Measurements from ENCODE around the gene PRPF19.

PRPF19 gene
- total RNA-seq = 56.2 to 70.0 reads per million in 2 donors

DNA sequence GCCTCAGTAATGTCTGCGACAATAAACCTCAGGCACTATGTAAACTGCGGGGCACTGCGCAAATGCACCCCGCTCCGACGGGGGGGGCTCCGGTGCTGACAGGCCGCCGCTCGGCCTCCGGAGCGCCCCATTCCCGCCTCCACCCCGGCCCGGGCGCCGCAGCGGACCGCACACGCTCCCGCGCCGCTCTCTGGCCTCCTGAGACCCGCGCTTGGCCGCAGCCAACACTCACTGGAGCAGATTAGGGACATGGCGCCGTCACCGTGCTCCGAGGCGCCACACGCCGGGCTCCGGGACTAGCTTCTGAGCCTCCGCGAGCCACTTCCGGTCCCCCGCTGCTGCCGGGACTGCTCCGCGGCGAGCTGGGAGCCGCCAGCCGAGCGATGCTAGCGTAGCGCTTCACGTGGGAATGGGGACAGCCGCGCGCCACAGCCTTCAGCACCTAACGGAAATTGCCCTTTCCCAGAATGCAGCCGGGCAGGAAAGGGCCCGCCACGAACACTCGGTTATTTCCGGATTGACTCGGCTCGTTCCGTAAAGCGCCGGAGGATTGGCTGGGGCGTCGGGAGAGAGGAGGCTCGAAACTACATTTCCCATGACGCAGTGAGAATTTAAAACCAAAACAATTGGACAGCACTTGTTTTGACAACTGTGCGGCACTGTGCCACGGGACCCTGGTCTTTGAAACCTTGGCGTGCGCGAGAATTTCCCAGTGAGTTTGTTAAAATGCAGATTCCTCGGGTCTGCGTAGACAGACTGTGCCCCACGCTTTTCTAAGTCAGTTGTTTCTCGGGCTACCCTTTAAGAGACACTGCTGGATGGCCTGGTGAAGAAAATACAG is at the start of gene PRPF19:
PRPF19 (minus strand) TSS at position 454 of the 841 bp plus-strand sequence; CDS start at position 251, 203 bp downstream.
- peak; percentile 99 for DNase-seq

DNA sequence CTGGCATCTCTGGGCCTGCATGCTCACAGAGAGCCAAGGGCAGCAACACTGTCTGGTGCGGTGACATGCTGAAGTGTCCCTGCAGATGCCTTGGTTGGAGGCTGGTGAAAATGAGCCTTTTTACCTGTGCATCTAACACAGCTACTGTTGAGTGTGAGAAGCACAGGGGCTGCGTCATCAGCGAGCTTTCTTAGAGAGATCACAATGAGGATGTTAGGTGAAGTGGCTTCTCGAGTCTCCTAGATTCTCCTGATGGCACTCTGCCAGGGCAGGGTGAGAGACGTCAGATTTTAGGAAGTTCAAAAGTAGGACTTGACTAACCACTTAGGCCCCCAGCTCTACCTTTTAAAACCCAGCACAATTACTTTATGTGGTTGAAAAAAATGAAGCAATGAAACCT is 49.2 kb upstream of the PRPF19 start:
- DNase-seq = no peak

DNA sequence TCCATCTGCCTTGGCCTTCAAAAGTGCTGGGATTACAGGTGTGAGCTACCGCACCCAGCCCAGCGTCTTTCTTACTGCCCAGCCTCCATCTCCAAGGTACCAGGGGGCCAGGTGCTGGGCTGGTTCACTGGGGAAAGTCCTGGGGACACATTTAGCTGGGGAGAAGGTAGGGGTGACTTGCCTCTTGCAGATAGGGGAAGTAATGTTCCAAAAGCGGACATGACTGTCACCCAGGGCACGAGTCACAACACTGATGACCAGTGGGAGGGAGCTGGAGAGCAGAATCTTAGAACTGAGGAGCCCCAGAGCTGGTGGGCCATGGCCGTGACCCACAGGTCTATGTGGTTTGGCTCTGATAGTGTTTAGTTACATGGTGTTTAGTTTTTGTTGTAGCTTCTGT is 48.0 kb upstream of the PRPF19 start:
- DNase-seq = no peak

DNA sequence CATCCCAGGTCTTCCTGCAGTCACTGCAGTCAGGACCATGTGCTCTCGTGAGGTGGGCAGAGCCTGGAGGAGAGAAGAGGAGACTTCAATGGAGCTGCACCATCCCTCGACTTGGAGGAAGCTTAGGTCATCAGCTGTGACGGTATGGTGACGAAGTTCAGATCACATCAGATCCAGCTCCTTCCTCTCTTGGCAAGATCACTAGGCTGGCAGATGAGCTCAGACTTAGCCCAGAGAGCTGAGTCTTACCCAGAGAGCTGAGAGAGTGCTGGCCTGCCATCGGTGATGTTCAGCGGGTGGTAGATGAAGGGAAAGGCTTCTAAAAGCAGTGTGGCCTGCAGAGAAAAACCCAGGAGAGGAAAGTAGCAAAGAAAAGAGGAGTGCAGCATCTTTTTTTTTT is 47.4 kb upstream of the PRPF19 start:
- no peak for DNase-seq

DNA sequence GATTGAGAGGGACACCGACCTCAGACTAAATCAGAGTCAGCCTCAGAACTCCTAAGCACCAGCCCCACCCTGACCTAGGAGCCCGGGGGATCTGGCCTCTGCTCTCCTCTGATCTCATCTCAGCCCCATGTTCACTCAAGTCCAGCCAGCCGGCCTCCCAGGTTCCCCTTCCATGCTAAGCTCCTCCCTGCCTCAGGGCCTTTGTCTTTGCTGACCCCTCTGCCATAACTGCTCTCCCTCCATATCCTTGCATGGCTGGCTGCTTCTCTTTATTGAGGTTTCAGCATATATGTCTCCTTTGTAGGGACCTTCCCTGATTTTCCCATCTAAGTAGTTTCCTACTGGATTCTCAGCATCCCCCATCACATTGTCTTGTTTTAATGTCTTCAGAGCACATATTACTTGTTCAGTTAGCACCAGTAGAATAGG is 46.4 kb upstream of the PRPF19 start:
- no peak for DNase-seq

DNA sequence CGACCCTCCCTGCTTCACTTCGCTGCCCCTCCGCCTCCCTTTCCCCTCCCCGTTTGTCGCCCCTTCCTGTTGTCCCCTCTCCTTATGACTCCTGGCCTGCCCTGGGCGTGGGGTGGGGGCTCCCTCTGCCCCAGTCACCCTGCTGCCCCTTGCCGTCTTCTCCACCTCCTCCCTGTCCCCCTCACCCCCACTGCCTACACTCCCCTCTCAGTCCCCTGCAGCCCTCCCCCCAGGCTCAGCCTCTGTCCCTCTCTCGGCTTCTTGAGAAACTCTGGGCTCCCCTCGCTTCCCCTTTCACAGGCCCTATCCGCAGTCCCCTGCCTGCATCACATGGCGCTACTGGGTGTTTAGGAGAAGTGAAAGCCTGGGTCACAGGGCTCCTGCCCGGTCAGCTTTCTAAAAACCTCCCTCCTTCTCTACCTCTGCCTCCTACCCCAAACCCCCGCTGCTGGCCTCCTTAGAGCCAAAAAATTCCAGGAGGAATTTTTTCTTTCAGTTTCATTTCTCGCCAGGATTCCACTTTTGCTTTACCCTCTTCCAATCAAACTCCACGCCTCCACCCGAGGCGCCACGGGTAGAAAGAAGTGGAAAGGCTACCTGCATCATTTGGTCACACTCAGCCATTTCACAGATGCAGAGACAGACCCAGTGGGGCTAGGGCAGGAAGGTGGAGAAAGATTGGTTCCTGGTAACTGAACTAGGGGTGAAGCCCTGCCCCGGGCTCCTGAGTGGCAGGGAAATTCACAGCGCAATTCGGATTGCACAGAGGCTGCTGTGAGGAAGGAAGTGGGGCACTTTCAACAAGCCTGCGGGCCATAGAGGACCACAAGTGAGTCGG is 45.7 kb upstream of the PRPF19 start, which contains the start of gene SLC15A3:
SLC15A3 (minus strand) TSS at position 273 of the 838 bp plus-strand sequence. CDS start 625 bp downstream, outside the sequence.
- DNase-seq = no peak

DNA sequence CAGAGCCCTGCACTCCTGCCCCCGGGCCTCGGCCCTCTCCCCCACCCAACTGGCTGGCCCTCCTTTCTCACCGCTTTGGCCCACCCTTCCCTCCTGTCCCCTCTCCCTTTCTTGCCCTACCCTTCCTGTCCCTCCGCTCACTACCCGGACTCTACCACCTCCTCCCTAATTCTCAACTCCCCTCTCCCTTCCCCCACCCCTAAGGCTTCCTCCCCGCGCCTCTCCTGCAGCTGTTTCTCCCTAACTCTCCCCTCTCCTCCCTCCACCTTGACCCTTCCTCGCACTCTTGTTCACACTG is 45.2 kb upstream of the PRPF19 start:
- DNase-seq = no peak

DNA sequence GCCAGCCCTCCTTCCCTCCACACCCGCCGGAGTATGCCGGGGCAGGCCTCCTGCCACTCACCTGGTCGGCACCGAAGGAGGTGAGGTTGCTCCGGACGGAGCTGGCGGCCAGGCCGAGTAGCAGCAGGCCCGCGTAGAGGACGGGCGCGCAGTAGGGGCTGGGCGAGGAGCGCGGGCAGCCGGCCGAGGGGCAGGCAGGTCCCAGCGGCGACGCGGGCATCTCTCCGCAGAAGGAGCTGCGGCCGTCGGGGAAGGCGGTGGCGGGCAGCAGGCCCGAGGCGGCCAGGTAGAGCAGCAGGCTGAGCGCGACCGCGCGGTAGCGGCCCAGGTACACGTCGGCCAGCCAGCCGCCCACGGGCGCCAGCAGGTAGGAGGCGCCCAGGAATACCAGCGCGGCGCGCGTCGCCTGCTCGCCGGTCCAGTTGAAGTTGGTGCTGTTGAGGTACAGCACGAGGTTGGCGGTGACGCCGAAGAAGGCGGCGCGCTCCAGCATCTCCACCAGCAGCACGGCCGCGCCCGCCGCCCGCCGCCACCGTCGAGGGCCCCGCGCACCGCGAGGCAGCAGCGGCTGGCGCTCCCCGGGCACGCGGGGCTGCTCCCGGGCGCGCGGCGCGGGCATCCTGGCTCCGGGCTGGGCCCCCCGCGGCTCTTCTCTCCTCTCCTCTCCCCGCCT is 44.7 kb upstream of the PRPF19 start:
- DNase-seq = no peak

DNA sequence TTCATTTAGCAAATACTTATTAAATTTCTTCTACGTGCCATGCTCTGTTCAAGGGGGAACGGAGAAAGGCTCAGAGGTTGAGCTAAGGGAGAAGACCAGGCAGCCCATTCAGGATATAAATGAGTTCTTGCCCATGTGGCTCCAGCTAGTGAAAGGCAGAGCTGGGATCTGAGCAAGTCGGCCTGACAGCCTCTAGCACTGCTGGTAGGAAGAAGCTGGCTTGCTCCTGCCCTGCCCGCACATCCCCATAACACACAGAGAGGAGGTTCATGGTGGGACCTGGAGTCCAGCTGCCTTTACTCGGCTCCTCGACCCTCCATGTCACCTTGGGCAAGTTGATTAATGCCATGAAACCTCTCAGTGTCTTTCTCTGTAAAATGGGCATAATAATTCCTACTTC is 43.6 kb upstream of the PRPF19 start:
- no peak for DNase-seq

DNA sequence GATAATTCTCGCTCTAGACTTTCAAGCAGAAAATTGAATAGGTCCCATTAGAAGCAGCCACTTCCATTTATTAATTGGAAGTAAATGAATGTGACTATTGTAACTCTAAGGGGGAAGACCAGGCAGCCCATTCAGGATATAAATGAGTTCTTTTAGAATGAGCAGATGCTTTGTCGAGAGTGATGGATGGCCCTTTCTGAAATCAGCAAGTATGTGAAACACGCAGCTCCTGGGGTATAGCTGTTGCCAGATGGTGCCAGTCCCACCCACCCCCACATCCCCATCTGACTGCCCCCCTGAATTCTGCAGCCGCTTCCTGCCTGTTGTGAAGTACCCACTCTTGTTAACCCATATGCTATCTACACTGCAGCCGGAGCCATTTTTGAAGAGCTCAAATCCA is 41.9 kb upstream of the PRPF19 start:
- DNase-seq = no peak

DNA sequence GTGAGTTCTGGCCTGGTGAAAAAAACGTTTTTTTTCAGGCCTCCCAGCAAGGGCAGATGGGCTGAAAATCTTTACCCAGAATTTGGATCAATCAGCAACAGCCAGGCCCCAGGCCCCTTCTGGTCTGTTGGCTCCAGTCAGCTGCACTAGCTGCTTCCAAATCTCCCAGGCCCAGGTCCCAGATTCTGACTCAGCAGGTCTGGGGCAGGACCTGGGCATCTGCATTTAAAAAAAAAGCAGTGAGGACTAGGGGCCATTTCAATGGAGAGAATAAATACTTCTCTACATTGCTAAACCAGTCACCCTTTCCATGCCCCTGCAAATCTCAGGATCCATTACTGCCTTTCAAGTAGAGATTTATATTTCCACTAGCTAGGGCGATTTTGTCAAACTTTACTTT is 41.3 kb upstream of the PRPF19 start:
- DNase-seq = no peak

DNA sequence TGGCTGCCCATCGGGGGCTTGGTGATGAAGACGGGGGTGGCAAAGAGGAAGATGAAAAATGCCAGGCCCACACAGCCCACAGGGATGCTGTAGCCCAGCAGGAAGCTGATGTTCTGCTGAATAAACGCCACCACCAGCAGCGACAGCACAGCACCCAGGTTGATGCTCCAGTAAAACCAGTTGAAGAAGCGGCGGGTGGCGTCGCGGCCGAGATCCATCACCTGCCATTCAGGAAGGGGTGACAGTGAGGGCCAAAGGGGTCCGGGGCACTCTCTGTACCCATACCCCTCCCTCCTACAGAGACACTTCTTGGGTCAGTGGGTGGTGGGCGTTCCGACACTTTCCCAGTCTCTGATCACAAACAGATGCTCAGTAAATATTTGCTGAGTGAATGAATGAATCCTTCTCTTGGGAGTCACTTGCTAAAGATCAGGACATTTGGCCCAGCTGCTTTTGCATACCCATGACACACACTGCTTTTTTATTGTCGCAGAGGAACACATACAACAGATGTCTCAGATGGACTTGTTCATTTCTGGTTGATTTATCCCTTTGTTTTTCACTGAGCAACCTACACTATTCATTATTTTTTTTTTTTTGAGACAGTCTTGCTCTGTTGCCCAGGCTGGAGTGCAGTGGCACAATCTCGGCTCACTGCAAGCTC is 40.3 kb upstream of the PRPF19 start:
- no peak for DNase-seq

DNA sequence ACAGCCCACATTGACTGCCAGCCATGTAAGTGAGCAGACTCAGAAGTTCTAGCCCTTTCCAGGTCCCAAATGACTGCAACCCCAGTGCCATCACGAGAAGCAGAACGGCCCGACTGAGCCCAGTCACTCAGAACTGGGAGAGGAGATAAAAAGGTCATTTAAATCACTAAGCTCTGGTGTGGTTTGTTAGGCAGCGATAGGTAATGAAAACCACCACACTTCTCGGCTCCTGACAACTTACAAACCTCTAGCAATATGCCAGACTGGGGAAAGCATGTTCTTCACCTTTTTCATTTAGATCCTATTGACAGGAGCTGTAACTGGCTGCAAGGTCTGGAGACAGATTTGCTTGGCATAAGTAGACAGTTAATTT is 38.9 kb upstream of the PRPF19 start:
- no peak for DNase-seq

DNA sequence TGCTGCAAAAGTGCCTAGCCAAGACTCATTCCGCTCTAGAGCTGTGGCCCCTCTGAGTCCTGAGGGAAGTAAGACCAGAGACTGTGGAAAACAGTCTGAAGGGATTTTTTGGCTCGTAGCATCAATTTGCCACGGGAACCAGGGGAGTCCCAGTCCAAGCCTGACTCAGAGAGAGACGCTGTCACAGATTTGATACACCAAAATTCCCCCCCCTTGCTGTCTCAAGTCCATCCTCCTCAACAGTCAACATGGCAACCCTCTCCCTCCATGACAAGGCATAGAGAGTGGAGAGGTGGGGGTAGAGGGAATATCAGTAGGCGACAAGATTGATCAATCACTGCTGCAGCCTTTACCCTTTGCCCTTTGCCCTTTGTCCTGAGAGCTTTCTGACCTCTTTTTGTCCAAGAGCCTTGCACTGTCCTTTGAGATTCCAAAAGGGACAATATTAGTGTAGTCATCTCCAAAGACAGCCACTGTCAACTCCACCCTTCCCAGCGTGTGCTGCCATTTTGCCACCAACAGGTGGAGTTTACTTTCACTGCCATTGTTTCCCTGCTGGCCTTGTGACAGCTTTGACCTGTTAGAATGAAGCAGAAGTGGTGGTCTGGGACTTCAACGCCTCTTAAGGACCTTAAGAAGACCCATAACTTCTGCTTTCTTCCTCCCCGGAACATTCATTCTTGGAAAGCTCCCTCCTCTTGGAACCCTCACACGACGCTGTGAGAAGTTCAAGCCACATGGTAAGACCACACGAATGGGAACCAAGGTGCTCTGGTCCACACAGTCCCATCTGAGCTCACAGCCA is 38.3 kb upstream of the PRPF19 start:
- no peak for DNase-seq

DNA sequence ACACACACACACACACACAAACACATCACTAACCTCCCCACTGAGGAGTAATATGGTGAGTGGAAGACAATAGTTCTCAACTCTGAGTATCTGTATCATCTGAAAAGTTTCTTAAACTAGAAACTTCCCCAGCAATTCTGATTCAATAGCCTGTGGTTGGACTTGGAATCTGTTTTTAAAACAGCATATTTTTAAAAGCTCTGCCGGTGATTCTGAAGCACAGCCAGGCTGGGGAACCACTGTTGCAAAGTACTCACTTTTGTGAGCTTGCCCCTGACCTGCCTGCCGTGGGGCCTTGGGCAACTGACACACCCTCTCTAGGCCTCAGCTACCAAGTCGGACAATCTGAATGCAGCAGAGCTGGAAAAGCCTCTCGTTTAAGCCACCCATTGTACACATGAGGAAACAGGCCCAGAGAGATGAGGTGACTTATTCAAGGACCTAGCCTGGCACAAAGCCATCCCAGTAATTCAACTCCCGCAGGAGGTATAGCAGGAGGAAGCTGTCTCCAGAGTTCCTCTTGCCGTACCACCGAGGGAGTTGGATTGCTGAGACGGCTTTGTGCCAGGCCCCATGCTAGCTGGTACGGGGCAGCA is 36.7 kb upstream of the PRPF19 start:
- DNase-seq = no peak

DNA sequence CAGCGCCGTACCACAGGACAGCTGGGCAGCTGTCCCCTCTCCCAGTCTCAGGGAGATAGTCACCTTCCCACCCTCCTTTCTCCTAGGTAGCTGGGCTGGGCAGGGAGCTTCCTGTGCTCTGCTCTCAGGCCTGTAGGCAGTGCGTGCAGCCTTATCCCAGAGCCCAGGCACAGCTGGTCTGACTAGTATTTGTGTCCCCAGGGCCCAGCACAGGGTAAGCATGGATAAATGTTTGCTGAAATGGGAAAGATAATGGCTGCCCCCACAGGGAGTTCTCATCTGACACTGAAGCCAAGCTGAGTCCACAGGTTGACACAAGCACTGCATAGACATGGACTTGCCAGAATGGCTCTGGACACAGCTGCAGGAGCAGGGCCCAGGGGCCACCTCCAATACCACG is 35.8 kb upstream of the PRPF19 start:
- DNase-seq = no peak

DNA sequence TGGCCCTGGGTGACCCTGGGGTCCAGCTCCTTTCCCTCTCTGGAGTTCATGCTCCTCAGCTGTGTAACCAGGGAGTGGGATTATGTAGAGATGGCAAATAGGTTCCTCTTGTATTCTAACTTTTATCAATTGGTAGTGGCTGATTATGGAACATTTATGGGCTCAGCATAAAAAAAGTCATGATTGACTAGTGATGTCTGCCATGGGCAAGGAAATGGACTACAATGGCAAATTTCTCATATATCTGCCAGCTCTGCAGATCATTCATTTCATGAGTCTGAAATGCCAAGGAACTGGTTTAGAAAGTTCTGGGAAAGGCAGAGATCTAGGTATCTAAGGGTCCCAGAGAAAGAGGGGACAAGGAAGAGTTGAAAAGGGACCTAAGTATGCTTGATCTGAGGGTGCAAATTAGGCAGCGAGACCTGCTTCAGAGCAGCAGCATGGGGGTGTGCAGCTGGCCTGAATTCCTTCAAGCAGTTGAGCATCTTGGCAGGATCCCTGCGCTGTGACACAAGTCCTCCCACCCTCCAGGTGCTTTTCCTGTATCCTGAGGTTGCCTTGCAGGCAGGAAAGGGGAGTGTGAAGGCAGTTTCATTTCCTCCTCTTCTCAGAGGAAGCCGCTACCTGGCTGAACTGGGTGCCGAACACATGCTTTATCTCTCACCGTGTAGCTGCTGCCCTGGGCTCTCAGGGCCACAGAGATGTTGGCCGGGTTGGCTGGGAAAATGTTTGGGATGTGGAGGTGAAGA is 35.2 kb upstream of the PRPF19 start:
- DNase-seq = no peak

DNA sequence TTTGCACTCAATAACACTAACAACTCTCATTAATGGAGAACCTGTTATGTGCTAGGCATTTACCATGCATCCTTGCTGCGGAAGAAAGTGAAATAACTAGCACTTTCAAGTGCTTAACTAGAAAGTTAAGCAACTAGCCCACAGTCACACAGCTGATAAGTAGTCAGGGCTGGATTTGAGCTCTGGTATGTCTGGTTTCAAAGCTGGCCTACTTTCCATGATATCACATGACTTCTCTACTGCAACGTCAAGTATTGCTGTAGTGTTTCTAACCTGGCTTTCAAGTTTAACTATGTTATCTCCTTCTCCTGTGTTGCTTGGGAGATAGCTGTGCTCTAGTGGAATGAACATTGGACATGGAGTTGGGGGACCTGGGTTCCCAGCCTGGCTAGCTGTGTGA is 33.5 kb upstream of the PRPF19 start:
- no peak for DNase-seq

DNA sequence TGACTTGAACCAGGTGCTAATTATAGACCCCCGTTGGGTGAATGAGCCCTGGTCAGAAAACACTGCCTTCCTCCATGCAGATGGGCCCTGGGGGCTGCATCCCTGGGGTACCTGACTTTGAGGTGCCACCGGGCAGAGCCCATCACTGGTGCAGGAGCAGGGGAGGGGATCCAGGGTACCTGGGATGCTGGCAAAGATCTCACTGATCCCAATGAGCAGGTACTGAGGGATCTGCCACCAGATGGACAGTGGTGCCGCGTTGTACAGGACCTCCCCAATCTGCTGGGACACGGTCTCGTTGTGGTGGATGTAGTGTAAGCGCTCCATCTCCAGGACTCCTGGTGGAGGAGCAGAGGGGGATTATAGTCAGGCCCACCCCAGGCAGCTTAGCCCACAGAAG is 32.9 kb upstream of the PRPF19 start:
- DNase-seq = no peak

DNA sequence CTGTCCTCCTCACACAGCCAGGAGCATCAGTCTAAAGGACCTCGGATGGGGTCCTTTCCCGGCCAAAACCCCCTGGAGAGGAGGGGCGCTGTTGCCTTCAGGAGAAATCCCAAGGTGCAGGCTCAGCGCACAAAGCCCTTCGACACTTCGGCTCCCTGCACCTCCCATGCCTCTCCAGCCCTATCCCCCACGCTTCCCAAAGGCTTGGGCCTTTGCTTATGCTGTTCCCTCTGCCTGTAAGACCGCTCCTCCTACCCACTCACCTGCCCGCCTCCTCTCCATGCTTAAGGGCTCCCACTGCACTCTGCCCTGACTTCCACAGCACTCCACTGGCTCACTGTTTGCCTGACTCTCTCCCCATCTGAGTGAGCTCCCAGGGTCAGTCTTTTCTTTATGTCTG is 32.1 kb upstream of the PRPF19 start:
- no peak for DNase-seq

DNA sequence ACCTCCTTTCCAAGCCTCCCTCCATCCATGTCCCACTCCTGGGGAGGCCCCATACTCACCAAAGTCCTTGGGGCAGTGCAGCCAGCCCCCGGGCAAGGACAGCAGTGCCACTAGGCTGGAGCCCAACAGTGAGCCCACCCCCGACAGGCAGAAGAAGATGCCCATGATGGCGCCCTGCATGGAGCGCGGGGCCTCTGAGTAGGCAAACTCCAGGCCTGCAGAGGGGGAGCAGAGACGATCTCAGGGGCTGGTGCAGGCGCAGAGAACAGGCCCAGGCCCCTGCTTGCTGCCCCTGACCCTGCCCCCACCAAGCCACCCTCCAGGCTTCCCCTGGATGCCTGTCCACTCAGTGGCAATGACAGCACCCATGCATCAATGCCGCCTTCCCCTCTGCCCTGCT is 31.4 kb upstream of the PRPF19 start:
- DNase-seq = no peak
